ENCODE data around the gene PPP1R7.

The PPP1R7 gene

DNA sequence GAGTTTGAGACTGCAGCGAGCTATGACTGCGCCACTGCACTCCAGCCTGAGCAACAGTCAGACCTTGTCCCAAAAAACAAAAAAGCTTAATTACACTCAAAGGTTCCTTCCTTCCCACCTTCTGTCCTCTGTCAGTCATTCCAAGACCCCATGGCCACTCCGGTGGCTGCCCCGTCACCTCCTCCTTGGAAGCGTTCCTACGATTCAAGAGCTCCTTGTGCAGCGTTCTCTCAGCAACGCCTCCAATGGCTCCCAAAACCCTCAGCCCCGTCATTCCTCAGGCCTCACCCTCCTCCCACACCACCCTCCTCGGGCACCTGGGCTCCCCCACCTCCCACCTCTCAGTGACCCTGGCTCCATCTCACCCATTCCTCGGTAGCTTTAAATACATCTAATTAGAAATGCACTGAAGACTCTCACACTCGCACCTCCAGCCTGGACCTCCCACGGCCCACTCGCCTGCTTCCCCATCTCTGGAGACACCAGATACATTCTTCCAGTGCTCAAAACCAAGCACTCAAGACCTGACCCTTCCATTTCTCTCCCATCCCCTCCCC is 9.0 kb upstream of the PPP1R7 start:
- H3K36me3 Mint-ChIP-seq: peaks cover 24% of the 10 kb centered on the region
- no peak for DNase-seq (ENCODE audit: low spot score in 2 of 2)
- no peak overlapping the region for H3K4me3 Mint-ChIP-seq
- H3K4me1 Mint-ChIP-seq: peaks cover 6% of the 10 kb centered on the region
- no peak overlapping the region for H3K27ac Mint-ChIP-seq
- H3K27me3 Mint-ChIP-seq: no peaks in the 10 kb centered on the region
- H3K9me3 Mint-ChIP-seq: no peaks in the 10 kb centered on the region
- no peak for ATAC-seq (ENCODE audit: low read depth)

DNA sequence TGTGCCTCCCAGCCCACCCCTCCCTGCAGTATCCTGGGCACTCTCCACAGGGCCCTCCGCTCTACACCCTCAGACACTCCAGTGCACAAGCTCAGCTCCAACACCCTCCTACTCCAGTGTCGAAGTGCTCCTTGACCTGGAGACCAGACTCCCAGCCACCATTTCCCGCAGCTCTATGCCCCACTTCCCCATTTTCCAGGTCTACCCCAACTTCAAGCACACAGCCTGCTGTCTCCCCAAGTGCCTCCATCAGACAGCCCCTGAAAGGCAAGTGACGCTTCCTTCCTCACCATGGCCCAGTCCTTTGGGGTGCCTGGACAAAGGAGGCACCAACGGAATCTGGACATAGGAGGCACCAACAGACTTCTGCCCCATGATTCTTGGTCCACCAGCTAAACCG is 8.2 kb upstream of the PPP1R7 start:
- DNase-seq (ENCODE audit: low spot score in 2 of 2) (no peak), ATAC-seq (ENCODE audit: low read depth) (no peak)
- Mint-ChIP-seq H3K27ac (no peak overlapping the region), H3K27me3 (no peaks in the 10 kb centered on the region), H3K4me3 (no peak overlapping the region), H3K9me3 (no peaks in the 10 kb centered on the region), H3K36me3 (peaks cover 24% of the 10 kb centered on the region), H3K4me1 (peaks cover 10% of the 10 kb centered on the region)

DNA sequence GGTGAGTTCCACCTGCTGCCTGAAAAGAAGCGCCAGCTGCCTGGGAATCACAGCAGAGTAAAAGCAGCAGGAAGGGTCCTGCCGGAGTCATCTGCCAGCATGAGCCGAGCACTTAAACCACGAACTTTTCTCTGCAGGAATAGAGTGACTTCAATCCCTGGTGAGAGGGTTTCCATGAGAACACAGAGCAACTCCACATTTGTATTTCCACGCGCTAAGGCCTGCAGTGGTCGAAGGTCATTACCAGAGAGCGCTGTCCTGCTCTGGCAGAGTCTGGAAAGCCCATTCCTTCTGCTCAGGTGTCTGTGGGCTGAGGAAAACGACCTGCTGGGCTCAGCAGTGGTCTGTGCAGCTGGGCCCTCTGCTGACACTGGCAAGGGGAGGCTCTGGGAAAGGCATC is 7.7 kb upstream of the PPP1R7 start:
- H3K27me3 Mint-ChIP-seq: no peaks in the 10 kb centered on the region
- no peak overlapping the region for H3K27ac Mint-ChIP-seq
- H3K9me3 Mint-ChIP-seq: no peaks in the 10 kb centered on the region
- peaks cover 10% of the 10 kb centered on the region for H3K4me1 Mint-ChIP-seq
- H3K36me3 Mint-ChIP-seq: peaks cover 24% of the 10 kb centered on the region
- no peak for DNase-seq (ENCODE audit: low spot score in 2 of 2)
- ATAC-seq (ENCODE audit: low read depth): no peak
- no peak overlapping the region for H3K4me3 Mint-ChIP-seq

- H3K27ac Mint-ChIP-seq: no peak overlapping the region
- no peak for DNase-seq (ENCODE audit: low spot score in 2 of 2)
- H3K36me3 Mint-ChIP-seq: peaks cover 13% of the 10 kb centered on the region
- no peak for ATAC-seq (ENCODE audit: low read depth)
- no peak overlapping the region for H3K4me3 Mint-ChIP-seq
- peaks cover 31% of the 10 kb centered on the region for H3K4me1 Mint-ChIP-seq
- H3K27me3 Mint-ChIP-seq: no peaks in the 10 kb centered on the region
- no peaks in the 10 kb centered on the region for H3K9me3 Mint-ChIP-seq
Measured at GRCh38 chr2:241146286-241146685, 4.0 kb upstream of the PPP1R7 start.

DNA sequence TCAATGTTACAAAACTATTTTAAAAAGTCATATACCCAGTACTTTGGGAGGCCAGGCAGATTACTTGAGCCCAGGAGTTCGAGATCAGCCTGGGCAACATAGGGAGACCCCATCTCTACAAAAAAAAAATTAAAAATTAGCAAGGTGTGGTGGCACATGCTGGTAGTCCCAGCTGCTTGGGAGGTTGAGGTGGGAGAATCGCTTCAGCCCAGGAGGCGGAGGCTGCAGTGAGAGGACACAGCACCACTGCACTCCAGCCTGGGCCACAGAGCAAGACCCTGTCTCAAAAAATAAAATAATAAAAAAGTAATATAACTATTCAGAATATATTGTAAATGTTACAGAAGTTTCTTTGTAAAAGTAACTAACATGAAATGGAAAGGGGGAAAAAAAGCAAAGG is 2.9 kb upstream of the PPP1R7 start:
- no peaks in the 10 kb centered on the region for H3K9me3 Mint-ChIP-seq
- H3K36me3 Mint-ChIP-seq: peaks cover 5% of the 10 kb centered on the region
- H3K27me3 Mint-ChIP-seq: no peaks in the 10 kb centered on the region
- no peak for DNase-seq (ENCODE audit: low spot score in 2 of 2)
- H3K27ac Mint-ChIP-seq: no peak overlapping the region
- peaks cover 38% of the 10 kb centered on the region for H3K4me1 Mint-ChIP-seq
- peak overlapping the region; percentile 97 for H3K4me3 Mint-ChIP-seq
- ATAC-seq (ENCODE audit: low read depth): no peak

DNA sequence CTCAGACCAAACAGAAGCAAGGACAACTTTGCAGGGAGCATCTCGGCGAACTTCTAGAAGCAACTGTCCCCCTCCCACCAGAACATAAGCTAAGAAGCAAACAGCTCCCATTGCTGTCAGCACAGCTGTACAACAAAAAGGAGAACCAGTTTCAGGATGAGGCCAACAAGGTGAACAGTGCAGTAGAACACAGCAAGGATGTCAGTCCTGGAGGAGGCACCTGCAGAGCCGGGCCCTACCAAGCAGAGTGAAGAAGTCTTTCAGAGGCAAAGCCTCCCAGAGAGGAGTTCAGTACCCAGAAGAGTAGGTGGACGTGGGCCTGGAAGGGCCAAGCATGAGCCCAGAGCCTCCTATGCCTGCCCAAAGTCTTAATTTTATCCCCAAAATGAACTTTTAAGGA is 2.0 kb upstream of the PPP1R7 start:
- H3K36me3 Mint-ChIP-seq: peaks cover 5% of the 10 kb centered on the region
- peaks cover 39% of the 10 kb centered on the region for H3K4me1 Mint-ChIP-seq
- peak overlapping the region; percentile 97 for H3K4me3 Mint-ChIP-seq
- no peak for DNase-seq (ENCODE audit: low spot score in 2 of 2)
- no peaks in the 10 kb centered on the region for H3K27me3 Mint-ChIP-seq
- no peaks in the 10 kb centered on the region for H3K9me3 Mint-ChIP-seq
- H3K27ac Mint-ChIP-seq: peak overlapping the region; percentile 90
- ATAC-seq (ENCODE audit: low read depth): no peak

DNA sequence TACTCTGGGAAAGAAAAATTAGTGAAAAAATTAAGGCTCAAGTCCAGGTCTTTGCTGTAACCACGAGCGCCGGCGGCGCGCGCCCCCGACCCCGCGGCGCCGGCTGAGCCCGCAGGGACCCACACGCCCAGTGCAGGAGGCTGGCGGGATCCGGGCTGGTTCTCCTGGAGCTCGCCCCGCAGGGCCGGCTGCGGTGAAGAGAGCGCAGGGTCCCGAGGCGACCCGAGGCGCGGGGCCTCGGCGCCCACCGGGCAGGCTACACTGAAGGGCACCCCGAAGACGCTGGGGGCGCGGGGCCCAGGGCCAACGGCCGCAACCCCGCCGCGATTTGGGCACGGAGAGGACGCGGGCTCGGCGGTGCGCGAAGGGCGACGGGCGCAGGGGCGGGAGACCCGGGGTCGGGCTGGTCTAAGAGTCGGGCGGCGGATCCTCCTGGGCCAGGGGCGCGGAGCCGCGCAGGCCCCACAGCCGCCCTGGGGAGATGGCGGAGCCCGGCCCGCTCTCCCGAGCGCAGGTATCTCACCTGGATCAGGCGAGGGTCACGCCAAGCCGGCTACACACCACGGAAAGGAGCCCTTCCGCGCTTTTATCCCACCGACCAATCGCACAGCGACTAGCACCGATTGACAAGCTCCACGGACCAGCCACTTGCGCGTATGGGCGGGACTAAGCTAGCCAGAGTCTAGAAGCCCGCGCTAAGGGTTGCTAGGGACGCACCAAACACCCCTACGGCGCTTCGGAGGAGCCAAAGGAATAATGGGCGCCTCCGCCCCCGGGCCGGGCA is 1.2 kb upstream of the PPP1R7 start, which contains the start of gene PASK:
TSS of gene PASK (minus strand) at position 582 of the 784 bp plus-strand sequence. CDS start 6,440 bp downstream, outside the sequence.
- Mint-ChIP-seq H3K4me1 (peaks cover 41% of the 10 kb centered on the region), H3K4me3 (peak within 1 kb of the TSS; percentile 97), H3K9me3 (no peaks in the 10 kb centered on the region), H3K36me3 (peaks cover 4% of the 10 kb centered on the region), H3K27me3 (no peaks in the 10 kb centered on the region), H3K27ac (peak within 1 kb of the TSS; percentile 91)
- peak; percentile 74 for ATAC-seq (ENCODE audit: low read depth)
- peak; percentile 85 for DNase-seq (ENCODE audit: low spot score in 2 of 2)

DNA sequence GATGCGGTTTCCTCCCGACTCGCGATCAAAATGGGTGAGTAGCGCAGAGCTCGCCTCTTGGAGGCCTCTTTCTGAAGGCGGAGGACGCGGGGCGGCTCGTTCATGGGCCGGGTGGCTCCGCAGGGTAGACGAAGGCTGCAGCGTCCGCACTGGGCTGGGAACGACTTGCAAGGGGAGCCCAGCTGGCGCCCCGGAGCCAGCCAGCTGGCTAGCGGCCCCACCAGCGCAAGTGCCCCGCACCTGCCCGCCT is 667 bp upstream of the PPP1R7 start:
- Mint-ChIP-seq H3K36me3 (peaks cover 3% of the 10 kb centered on the region), H3K4me3 (peak overlapping the region; percentile 97), H3K4me1 (peaks cover 41% of the 10 kb centered on the region), H3K27me3 (no peaks in the 10 kb centered on the region), H3K9me3 (no peaks in the 10 kb centered on the region), H3K27ac (peak overlapping the region; percentile 91)
- no peak for ATAC-seq (ENCODE audit: low read depth)
- DNase-seq (ENCODE audit: low spot score in 2 of 2): no peak

- peak overlapping the region; percentile 97 for H3K4me3 Mint-ChIP-seq
- H3K27me3 Mint-ChIP-seq: no peaks in the 10 kb centered on the region
- DNase-seq (ENCODE audit: low spot score in 2 of 2): no peak
- H3K9me3 Mint-ChIP-seq: no peaks in the 10 kb centered on the region
- peak overlapping the region; percentile 91 for H3K27ac Mint-ChIP-seq
- H3K36me3 Mint-ChIP-seq: peaks cover 3% of the 10 kb centered on the region
- peaks cover 41% of the 10 kb centered on the region for H3K4me1 Mint-ChIP-seq
- no peak for ATAC-seq (ENCODE audit: low read depth)
Measured at GRCh38 chr2:241150660-241151530, 628 bp downstream of the PPP1R7 start.

GRCh38 chr2:241151934-241152660 is 1.8 kb downstream of the PPP1R7 start:
- ATAC-seq (ENCODE audit: low read depth) (no peak), DNase-seq (ENCODE audit: low spot score in 2 of 2) (no peak)
- H3K27me3 Mint-ChIP-seq: no peaks in the 10 kb centered on the region
- H3K4me1 Mint-ChIP-seq: peaks cover 35% of the 10 kb centered on the region
- no peaks in the 10 kb centered on the region for H3K9me3 Mint-ChIP-seq
- H3K36me3 Mint-ChIP-seq: peaks cover 3% of the 10 kb centered on the region
- H3K4me3 Mint-ChIP-seq: peak overlapping the region; percentile 97
- no peak overlapping the region for H3K27ac Mint-ChIP-seq

DNA sequence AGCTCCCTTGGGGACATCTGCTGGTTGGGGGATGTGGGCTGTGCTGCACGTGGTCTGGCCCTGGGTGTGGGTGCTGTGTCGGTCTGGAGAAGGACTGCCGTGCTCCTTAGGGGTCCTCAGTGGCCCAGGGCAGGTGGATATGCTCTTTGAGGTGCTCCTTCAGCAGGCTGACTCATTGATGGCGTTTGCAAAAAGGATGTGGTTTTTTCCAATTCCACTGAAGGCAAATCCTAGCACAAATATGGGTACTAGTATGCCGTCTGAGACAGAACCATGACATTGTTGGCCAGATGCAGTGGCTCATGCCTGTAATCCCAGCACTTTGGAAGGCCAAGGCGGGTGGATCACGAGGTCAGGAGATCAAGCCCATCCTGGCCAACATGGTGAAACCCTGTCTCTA is 3.3 kb downstream of the PPP1R7 start:
- no peak overlapping the region for H3K27ac Mint-ChIP-seq
- H3K36me3 Mint-ChIP-seq: peaks cover 11% of the 10 kb centered on the region
- peaks cover 26% of the 10 kb centered on the region for H3K4me1 Mint-ChIP-seq
- H3K27me3 Mint-ChIP-seq: no peaks in the 10 kb centered on the region
- H3K4me3 Mint-ChIP-seq: no peak overlapping the region
- no peaks in the 10 kb centered on the region for H3K9me3 Mint-ChIP-seq
- DNase-seq (ENCODE audit: low spot score in 2 of 2): no peak
- no peak for ATAC-seq (ENCODE audit: low read depth)

GRCh38 chr2:241154915-241155314 is 4.6 kb downstream of the PPP1R7 start:
- ATAC-seq (ENCODE audit: low read depth) (no peak), DNase-seq (ENCODE audit: low spot score in 2 of 2) (no peak)
- H3K27me3 Mint-ChIP-seq: no peaks in the 10 kb centered on the region
- H3K36me3 Mint-ChIP-seq: peaks cover 16% of the 10 kb centered on the region
- H3K9me3 Mint-ChIP-seq: no peaks in the 10 kb centered on the region
- H3K27ac Mint-ChIP-seq: no peak overlapping the region
- no peak overlapping the region for H3K4me3 Mint-ChIP-seq
- peaks cover 25% of the 10 kb centered on the region for H3K4me1 Mint-ChIP-seq

DNA sequence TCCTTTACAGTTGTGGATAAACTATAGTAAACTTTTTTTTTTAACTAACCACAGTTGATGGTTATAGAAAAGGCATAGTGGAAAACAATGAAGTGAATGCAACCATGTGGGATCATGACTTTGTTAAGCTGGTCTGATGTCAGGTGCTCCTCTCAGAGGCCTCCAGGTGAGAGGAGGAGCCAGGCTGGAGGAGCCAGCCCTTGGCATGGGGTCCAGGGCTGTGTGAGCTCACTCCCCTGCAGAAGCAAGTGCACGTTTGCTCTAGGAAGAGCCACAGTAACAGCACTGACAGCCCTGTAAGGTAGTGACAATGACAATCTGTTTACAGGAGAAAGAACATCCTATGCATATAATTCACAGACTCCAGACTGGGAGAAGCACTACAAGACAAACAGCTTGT is 5.7 kb downstream of the PPP1R7 start:
- H3K9me3 Mint-ChIP-seq: no peaks in the 10 kb centered on the region
- ATAC-seq (ENCODE audit: low read depth): no peak
- no peak for DNase-seq (ENCODE audit: low spot score in 2 of 2)
- no peaks in the 10 kb centered on the region for H3K27me3 Mint-ChIP-seq
- H3K4me3 Mint-ChIP-seq: no peak overlapping the region
- no peak overlapping the region for H3K27ac Mint-ChIP-seq
- peaks cover 17% of the 10 kb centered on the region for H3K4me1 Mint-ChIP-seq
- H3K36me3 Mint-ChIP-seq: peaks cover 21% of the 10 kb centered on the region

DNA sequence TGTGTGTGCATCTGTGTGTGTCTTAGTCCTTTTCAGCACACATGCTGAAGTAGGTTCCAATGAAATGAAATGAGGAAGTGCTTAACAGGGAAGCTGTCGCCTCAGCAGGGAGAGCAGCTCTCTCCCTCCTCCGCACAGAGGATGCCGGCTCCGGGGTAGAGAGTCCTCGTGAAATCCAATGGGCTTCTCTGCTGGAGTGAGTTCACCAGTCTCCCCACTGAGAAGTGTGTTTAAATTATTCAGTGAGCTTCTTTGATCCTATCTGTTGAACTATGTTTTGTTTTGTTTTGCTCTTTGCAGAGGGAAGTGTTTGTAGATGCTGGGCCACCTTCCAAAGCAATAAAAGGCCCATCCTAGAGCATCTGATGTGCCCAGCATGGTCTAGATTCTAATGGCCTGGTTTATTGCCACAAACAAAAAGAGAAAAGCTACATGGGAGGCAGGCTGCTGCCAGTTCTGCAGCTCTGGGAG is 6.7 kb downstream of the PPP1R7 start:
- H3K4me3 Mint-ChIP-seq: no peak overlapping the region
- peaks cover 6% of the 10 kb centered on the region for H3K4me1 Mint-ChIP-seq
- no peaks in the 10 kb centered on the region for H3K9me3 Mint-ChIP-seq
- no peaks in the 10 kb centered on the region for H3K27me3 Mint-ChIP-seq
- no peak for DNase-seq (ENCODE audit: low spot score in 2 of 2)
- H3K36me3 Mint-ChIP-seq: peaks cover 21% of the 10 kb centered on the region
- peak overlapping the region; percentile 14 for H3K27ac Mint-ChIP-seq
- ATAC-seq (ENCODE audit: low read depth): no peak

Measured in memory B cell (primary cell).